Thyroid gland (tissue), 4 donors: ENCODE measurements around the gene PMP22. TPM values are rescaled to one million over a fixed set of nuclear protein-coding genes. Genes with fewer than 3 reads are reported as not detected.

Source experiments
- DNase-seq, 2 donors: peaks; one replicate each; pipeline ENCODE4 v3.0.0-alpha.2; 2019
- H3K27ac ChIP-seq, 3 donors: fragments of 200-600 bp; sonication (generic); 1 replicate in 2 of 3; 2 replicates in 1 of 3; pipeline ENCODE4 v1.5.1; 2016 to 2019; ENCODE audit warnings: mild to moderate bottlenecking in 1 of 3, moderate library complexity in 1 of 3
- H3K27me3 ChIP-seq: fragments of 200-600 bp; sonication (generic); one replicate; pipeline ENCODE4 v1.5.1; 2019
- H3K36me3 ChIP-seq, 2 donors: fragments of 200-600 bp; sonication (generic); one replicate each; pipeline ENCODE4 v1.5.1; 2016 to 2019
- H3K4me1 ChIP-seq, 2 donors: fragments of 200-600 bp; sonication (generic); one replicate each; pipeline ENCODE4 v1.5.1; 2017 to 2019
- H3K4me3 ChIP-seq, 3 donors: fragments of 200-600 bp; sonication (generic); replicated peaks in 1 of 3; 1 replicate in 2 of 3; 2 replicates in 1 of 3; pipeline ENCODE4 v1.5.1; 2016; ENCODE audit warnings: mild to moderate bottlenecking in 1 of 3
- H3K9me3 ChIP-seq: fragments of 200-600 bp; sonication (generic); one replicate; pipeline ENCODE4 v1.5.1; 2017
- POLR2A ChIP-seq, 2 donors: fragments of 450-650 bp; IDR thresholded peaks; one replicate each; pipeline ENCODE4 v1.6.1; 2017; ENCODE audit warnings: antibody characterized with exemption in 2 of 2, mild to moderate bottlenecking in 2 of 2, moderate library complexity in 1 of 2
- WGBS, 2 donors: methylation state at CpG; one replicate each; pipeline ENCODE4 v1.1.5; 2017; 5-methylcytosine and 5-hydroxymethylcytosine counted together
- intact Hi-C: fragments of 100-400 bp; cut with DNase I; formaldehyde crosslinking; loops from one replicate; pipeline ENCODE4 v1.15.1; 2023
- total RNA-seq, 4 donors: library from RNA; depleted of rRNA; stranded (reverse); fragments of >200 nt; gene quantifications; one replicate each; pipeline ENCODE4 v1.2.3, GENCODE V29; 2016
- TF ChIP-seq, protein P1 (sequence below), 6 experiments: fragments of 200-600 bp in 3 of 6; fragments of 450-650 bp in 3 of 6; sonication (generic) in 3 of 6; IDR thresholded peaks; one replicate each; pipeline ENCODE4 v1.5.1; 2016 to 2019; ENCODE audit warnings: antibody characterized with exemption in 6 of 6, mild to moderate bottlenecking in 2 of 6, inconsistent platforms in 1 of 6, moderate library complexity in 1 of 6

The PMP22 gene
- total RNA-seq, 4 donors from 2014 or later = 61.0 to 254 (median 109) TPM

DNA sequence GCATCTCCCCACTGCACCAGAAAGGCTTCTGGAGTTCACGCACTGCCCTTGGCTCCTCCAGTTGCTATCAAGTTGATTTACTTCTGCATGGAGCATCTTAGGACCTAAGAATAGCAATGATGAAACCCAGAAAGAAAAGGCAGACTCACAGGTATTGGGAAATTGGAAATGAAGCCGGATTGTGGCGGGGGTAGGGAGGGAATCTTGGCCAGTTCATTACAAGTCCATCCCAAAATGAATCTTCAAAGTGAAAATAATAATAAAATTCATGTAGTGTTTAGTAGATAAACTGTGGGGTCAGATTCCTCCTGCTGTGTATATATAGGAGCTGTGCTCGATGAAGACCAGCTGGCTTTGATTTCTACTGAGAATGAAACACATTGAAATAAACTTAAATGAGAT lies 42.6 kb upstream of the PMP22 start:
- TF ChIP-seq POLR2A (IDR thresholded peaks at IDR 0.05) = no peak
- TF ChIP-seq, protein P1, sequence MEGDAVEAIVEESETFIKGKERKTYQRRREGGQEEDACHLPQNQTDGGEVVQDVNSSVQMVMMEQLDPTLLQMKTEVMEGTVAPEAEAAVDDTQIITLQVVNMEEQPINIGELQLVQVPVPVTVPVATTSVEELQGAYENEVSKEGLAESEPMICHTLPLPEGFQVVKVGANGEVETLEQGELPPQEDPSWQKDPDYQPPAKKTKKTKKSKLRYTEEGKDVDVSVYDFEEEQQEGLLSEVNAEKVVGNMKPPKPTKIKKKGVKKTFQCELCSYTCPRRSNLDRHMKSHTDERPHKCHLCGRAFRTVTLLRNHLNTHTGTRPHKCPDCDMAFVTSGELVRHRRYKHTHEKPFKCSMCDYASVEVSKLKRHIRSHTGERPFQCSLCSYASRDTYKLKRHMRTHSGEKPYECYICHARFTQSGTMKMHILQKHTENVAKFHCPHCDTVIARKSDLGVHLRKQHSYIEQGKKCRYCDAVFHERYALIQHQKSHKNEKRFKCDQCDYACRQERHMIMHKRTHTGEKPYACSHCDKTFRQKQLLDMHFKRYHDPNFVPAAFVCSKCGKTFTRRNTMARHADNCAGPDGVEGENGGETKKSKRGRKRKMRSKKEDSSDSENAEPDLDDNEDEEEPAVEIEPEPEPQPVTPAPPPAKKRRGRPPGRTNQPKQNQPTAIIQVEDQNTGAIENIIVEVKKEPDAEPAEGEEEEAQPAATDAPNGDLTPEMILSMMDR (IDR thresholded peaks at IDR 0.05) = no peak
- H3K4me1 ChIP-seq = no peaks in the 10 kb centered on the region
- intact Hi-C loops = no loop called here
- no peak overlapping the region for H3K4me3 ChIP-seq
- 69 to 73% methylated on average over 4 of the region's 4 CpGs for WGBS, 2 donors
- no peaks in the 10 kb centered on the region for H3K9me3 ChIP-seq
- H3K27ac ChIP-seq = no peak overlapping the region
- no peaks in the 10 kb centered on the region for H3K27me3 ChIP-seq
- H3K36me3 ChIP-seq = no peaks in the 10 kb centered on the region
- DNase-seq = no peak

DNA sequence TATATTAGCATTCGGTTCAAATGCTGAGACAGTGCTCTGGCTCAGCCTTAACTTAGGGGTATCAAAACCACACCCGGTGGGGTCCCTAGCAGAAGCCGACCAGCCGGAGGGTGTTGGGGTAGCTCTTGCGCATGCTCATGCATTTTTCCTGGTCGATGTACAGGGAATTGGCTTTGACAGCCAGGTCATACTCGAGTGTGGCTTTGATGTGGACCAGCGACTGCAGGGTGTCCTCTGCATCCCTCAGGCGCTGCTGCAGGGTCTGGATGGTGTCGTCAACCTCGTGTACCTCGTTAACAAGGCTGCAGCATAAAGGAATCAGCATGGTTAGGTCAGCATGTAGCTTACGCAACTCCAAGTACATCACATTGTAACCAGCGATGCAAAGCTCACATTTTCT lies 38.7 kb upstream of the PMP22 start:
- intact Hi-C loops = no loop called here
- Histone ChIP-seq H3K27me3 (no peaks in the 10 kb centered on the region), H3K27ac (no peak overlapping the region), H3K4me3 (no peak overlapping the region), H3K4me1 (no peaks in the 10 kb centered on the region), H3K36me3 (no peaks in the 10 kb centered on the region), H3K9me3 (no peaks in the 10 kb centered on the region)
- no peak for TF ChIP-seq POLR2A (IDR thresholded peaks at IDR 0.05)
- TF ChIP-seq, protein P1 (IDR thresholded peaks at IDR 0.05) = no peak
- 89% methylated on average over 14 of the region's 14 CpGs for WGBS, 2 donors
- no peak for DNase-seq

DNA sequence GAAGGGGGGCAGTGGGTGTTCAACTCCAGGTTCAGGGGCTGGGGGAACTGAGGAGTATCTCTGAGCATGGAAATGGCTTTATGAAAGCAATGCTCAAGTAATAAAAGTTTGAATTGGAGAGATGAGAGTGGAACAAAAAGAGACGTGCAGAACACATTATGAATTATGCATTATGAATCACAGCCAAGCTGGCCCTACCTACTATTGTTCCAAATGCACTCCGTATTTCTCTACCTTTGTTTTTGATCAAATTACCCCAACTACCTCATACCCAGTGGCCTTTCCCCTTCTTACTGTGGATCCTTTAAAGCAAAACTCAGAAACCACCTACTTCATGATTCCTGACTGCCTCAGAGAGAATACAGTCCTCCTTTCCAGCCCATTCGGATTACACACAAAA lies 38.1 kb upstream of the PMP22 start:
- 26 to 58% methylated on average over 3 of the region's 3 CpGs for WGBS, 2 donors
- no peak overlapping the region for H3K27ac ChIP-seq
- no peaks in the 10 kb centered on the region for H3K36me3 ChIP-seq
- H3K27me3 ChIP-seq = no peaks in the 10 kb centered on the region
- intact Hi-C loops = no loop called here
- DNase-seq = no peak
- H3K4me1 ChIP-seq = no peaks in the 10 kb centered on the region
- no peak overlapping the region for H3K4me3 ChIP-seq
- TF ChIP-seq, protein P1 (IDR thresholded peaks at IDR 0.05) = no peak
- TF ChIP-seq POLR2A (IDR thresholded peaks at IDR 0.05) = no peak
- H3K9me3 ChIP-seq = no peaks in the 10 kb centered on the region

DNA sequence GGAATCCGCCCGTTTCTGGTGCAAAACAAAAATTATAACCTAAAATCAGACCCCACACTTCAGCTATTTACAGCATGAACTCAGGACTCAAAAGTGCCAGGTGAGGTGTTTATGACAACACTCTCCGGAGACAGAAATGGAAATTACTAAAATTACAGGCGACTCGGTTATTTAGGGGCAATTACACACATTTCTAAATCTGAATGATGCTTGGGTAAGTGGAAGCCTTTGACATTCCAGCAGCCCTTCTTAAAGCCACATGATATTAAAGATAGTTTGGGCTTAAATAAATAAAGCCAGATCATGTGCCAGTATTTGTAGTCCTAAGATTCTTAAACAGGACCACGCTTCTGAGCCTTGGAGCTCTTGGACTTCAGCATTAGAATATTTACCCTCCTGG lies 36.7 kb upstream of the PMP22 start:
- no peak for DNase-seq
- no peaks in the 10 kb centered on the region for H3K9me3 ChIP-seq
- no peak overlapping the region for H3K4me3 ChIP-seq
- no peaks in the 10 kb centered on the region for H3K36me3 ChIP-seq
- 84 to 94% methylated on average over 6 of the region's 6 CpGs for WGBS, 2 donors
- H3K27me3 ChIP-seq = no peaks in the 10 kb centered on the region
- no peak for TF ChIP-seq POLR2A (IDR thresholded peaks at IDR 0.05)
- TF ChIP-seq, protein P1 (IDR thresholded peaks at IDR 0.05) = no peak
- intact Hi-C loops = no loop called here
- H3K27ac ChIP-seq = no peak overlapping the region
- no peaks in the 10 kb centered on the region for H3K4me1 ChIP-seq

DNA sequence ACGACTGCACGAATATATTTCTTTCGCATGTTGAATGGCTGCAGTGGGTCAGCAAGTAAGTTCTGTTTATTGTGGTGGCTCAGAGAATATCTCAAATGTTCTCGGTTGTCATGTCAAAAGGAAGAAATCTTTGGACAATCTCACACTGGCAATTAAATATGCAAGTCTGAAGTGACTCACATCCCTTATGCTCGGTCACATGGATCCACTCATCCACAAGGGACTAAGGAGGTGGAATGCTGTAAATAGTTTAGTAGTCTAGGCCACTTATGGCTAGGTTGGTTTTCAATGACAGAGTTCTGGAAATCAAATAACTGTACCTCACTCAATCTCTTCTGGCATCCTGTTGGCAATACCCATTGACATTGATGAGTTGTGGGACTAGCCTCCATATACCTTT lies 33.0 kb upstream of the PMP22 start:
- intact Hi-C loops = no loop called here
- no peaks in the 10 kb centered on the region for H3K27me3 ChIP-seq
- no peak for TF ChIP-seq POLR2A (IDR thresholded peaks at IDR 0.05)
- no peak overlapping the region for H3K4me3 ChIP-seq
- H3K36me3 ChIP-seq = no peaks in the 10 kb centered on the region
- no peak for DNase-seq
- H3K4me1 ChIP-seq = no peaks in the 10 kb centered on the region
- no peaks in the 10 kb centered on the region for H3K9me3 ChIP-seq
- WGBS, 2 donors = 71 to 80% methylated on average over 5 of the region's 5 CpGs
- no peak overlapping the region for H3K27ac ChIP-seq

DNA sequence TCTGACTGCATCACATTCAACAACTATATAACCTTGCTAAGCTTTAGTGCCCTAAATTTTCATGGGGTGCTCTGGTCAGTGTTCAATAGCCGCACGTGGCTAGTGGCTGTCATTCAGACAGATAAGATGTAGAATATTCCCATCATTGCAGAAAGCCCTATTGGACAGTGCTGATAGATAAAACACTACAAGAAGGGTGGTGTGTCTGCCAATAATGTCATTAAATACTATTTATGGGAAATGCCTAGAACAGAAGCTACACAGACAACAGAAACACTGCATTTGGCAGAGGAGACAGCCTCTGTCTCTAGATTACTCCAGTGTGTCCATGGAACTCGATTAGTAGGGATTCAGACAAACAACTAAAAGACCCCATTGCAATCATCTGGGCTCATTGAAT lies 28.4 kb upstream of the PMP22 start:
- 84 to 93% methylated on average over 3 of the region's 3 CpGs for WGBS, 2 donors
- no peak overlapping the region for H3K4me3 ChIP-seq
- DNase-seq = no peak
- no peak overlapping the region for H3K27ac ChIP-seq
- no peaks in the 10 kb centered on the region for H3K27me3 ChIP-seq
- H3K9me3 ChIP-seq = no peaks in the 10 kb centered on the region
- intact Hi-C loops = no loop called here
- H3K36me3 ChIP-seq = no peaks in the 10 kb centered on the region
- H3K4me1 ChIP-seq = peaks cover 10 to 17% of the 10 kb centered on the region in 2 donors
- no peak for TF ChIP-seq POLR2A (IDR thresholded peaks at IDR 0.05)
- TF ChIP-seq, protein P1 (IDR thresholded peaks at IDR 0.05) = no peak
